Urinary bladder (tissue), 4 donors: ENCODE measurements around the gene TTYH2. TPM values are rescaled to one million over a fixed set of nuclear protein-coding genes. Genes with fewer than 3 reads are reported as not detected.

Experiments
- DNase-seq: peaks from one replicate; pipeline ENCODE4 v3.0.0-alpha.2; 2015; ENCODE audit errors: extremely low spot score
- H3K27ac ChIP-seq: one replicate; pipeline ENCODE4 v1.5.1; 2013; ENCODE audit warnings: low read depth, mild to moderate bottlenecking, moderate library complexity
- H3K36me3 ChIP-seq: one replicate; pipeline ENCODE4 v1.6.1; 2013; ENCODE audit warnings: mild to moderate bottlenecking, moderate library complexity; ENCODE audit not compliant: insufficient read depth
- H3K4me1 ChIP-seq: one replicate; pipeline ENCODE4 v1.6.1; 2013; ENCODE audit warnings: mild to moderate bottlenecking, moderate library complexity; ENCODE audit not compliant: insufficient read depth
- H3K4me3 ChIP-seq: one replicate; pipeline ENCODE4 v1.5.1; 2013; ENCODE audit warnings: low read depth, low read length
- WGBS: extraction: QIAGEN DNeasy Blood & Tissue Kit; methylation state at CpG from one replicate; pipeline ENCODE4 v1.1.7; 2013; 5-methylcytosine and 5-hydroxymethylcytosine counted together
- polyA plus RNA-seq: library from polyadenylated mRNA; stranded (reverse); fragments of 200-250 nt; gene quantifications from one replicate; pipeline ENCODE4 v1.2.3, GENCODE V29; 2013
- total RNA-seq: library from RNA; depleted of rRNA; stranded (reverse); fragments of >200 nt; gene quantifications from one replicate; pipeline ENCODE4 v1.2.3, GENCODE V29; 2014
- donor health status: healthy with polysubstance abuse.
- donor health status: healthy.

The TTYH2 gene
- total and polyA plus RNA-seq, 2 donors = 8.3 to 20.1 TPM

GRCh38 chr17:74201250-74201649, 12.1 kb upstream of the TTYH2 start:
- H3K27ac ChIP-seq = no peak overlapping the region
- no peak for DNase-seq
- peaks cover 3% of the 10 kb centered on the region for H3K4me1 ChIP-seq
- H3K4me3 ChIP-seq = no peak overlapping the region
- 29% methylated on average over 8 of the region's 8 CpGs for WGBS
- H3K36me3 ChIP-seq = no peaks in the 10 kb centered on the region

- Histone ChIP-seq H3K4me3 (no peak overlapping the region), H3K27ac (no peak overlapping the region), H3K4me1 (peaks cover 3% of the 10 kb centered on the region), H3K36me3 (peaks cover 2% of the 10 kb centered on the region)
- DNase-seq = no peak
- WGBS = 84% methylated on average over 10 of the region's 10 CpGs
These were observed 11.4 kb upstream of the TTYH2 start for GRCh38 chr17:74201948-74202347.

GRCh38 chr17:74202938-74203337, 10.4 kb upstream of the TTYH2 start:
- no peak for DNase-seq
- Histone ChIP-seq H3K27ac (no peak overlapping the region), H3K4me3 (no peak overlapping the region), H3K4me1 (peaks cover 3% of the 10 kb centered on the region), H3K36me3 (peaks cover 5% of the 10 kb centered on the region)
- WGBS = 32% methylated on average over 15 of the region's 15 CpGs

GRCh38 chr17:74203439-74204240, 9.7 kb upstream of the TTYH2 start, which contains the start of gene RPL38:
Gene RPL38 (plus strand): TSS chr17:74203678. CDS start chr17:74203956, 278 bp downstream.
- H3K36me3 ChIP-seq = peaks cover 6% of the 10 kb centered on the region
- peaks cover 3% of the 10 kb centered on the region for H3K4me1 ChIP-seq
- under 1% methylated on average over 53 of the region's 53 CpGs for WGBS
- peak; percentile 94 for DNase-seq
- H3K4me3 ChIP-seq = peak within 1 kb of the TSS; percentile 90
- H3K27ac ChIP-seq = peak within 1 kb of the TSS; percentile 76

- peaks cover 6% of the 10 kb centered on the region for H3K36me3 ChIP-seq
- DNase-seq = no peak
- no peak overlapping the region for H3K27ac ChIP-seq
- H3K4me1 ChIP-seq = peaks cover 3% of the 10 kb centered on the region
- H3K4me3 ChIP-seq = peak overlapping the region; percentile 90
- WGBS = 47% methylated on average over 14 of the region's 14 CpGs
These were observed 8.9 kb upstream of the TTYH2 start for GRCh38 chr17:74204474-74204873.

GRCh38 chr17:74205274-74205673, 8.1 kb upstream of the TTYH2 start:
- Histone ChIP-seq H3K4me3 (no peak overlapping the region), H3K27ac (no peak overlapping the region), H3K36me3 (peaks cover 6% of the 10 kb centered on the region), H3K4me1 (peaks cover 3% of the 10 kb centered on the region)
- DNase-seq = no peak
- 86% methylated on average over 3 of the region's 3 CpGs for WGBS

- DNase-seq = no peak
- Histone ChIP-seq H3K4me1 (peaks cover 3% of the 10 kb centered on the region), H3K4me3 (no peak overlapping the region), H3K27ac (no peak overlapping the region), H3K36me3 (peaks cover 6% of the 10 kb centered on the region)
- 70% methylated on average over 5 of the region's 5 CpGs for WGBS
These were observed 7.0 kb upstream of the TTYH2 start for GRCh38 chr17:74206332-74206818.

GRCh38 chr17:74210191-74211140, 2.9 kb upstream of the TTYH2 start:
- DNase-seq = no peak

GRCh38 chr17:74211141-74211911, 2.0 kb upstream of the TTYH2 start:
- 60% methylated on average over 14 of the region's 14 CpGs for WGBS
- Histone ChIP-seq H3K4me1 (no peaks in the 10 kb centered on the region), H3K27ac (no peak overlapping the region), H3K36me3 (peaks cover 6% of the 10 kb centered on the region), H3K4me3 (no peak overlapping the region)
- no peak for DNase-seq

More at GRCh38 chr17:74210191-74211140, 2.9 kb upstream of the TTYH2 start:
- no peak overlapping the region for H3K4me3 ChIP-seq
- peaks cover 6% of the 10 kb centered on the region for H3K36me3 ChIP-seq
- 48% methylated on average over 18 of the region's 18 CpGs for WGBS
- H3K27ac ChIP-seq = no peak overlapping the region
- H3K4me1 ChIP-seq = no peaks in the 10 kb centered on the region

GRCh38 chr17:74211912-74212208, 1.5 kb upstream of the TTYH2 start:
- no peaks in the 10 kb centered on the region for H3K4me1 ChIP-seq

GRCh38 chr17:74212209-74212912, 1.0 kb upstream of the TTYH2 start:
- H3K4me3 ChIP-seq = peak overlapping the region; percentile 52
- no peak overlapping the region for H3K27ac ChIP-seq
- H3K36me3 ChIP-seq = peaks cover 2% of the 10 kb centered on the region
- H3K4me1 ChIP-seq = no peaks in the 10 kb centered on the region
- DNase-seq = no peak
- 3% methylated on average over 48 of the region's 48 CpGs for WGBS

More at GRCh38 chr17:74211912-74212208, 1.5 kb upstream of the TTYH2 start:
- WGBS = 48% methylated on average over 8 of the region's 8 CpGs
- no peak for DNase-seq
- H3K27ac ChIP-seq = no peak overlapping the region
- peaks cover 5% of the 10 kb centered on the region for H3K36me3 ChIP-seq
- peak overlapping the region; percentile 52 for H3K4me3 ChIP-seq

GRCh38 chr17:74213861-74214391, 555 bp downstream of the TTYH2 start:
- 8% methylated on average over 33 of the region's 33 CpGs for WGBS
- no peak for DNase-seq
- H3K4me3 ChIP-seq = peak overlapping the region; percentile 52
- H3K36me3 ChIP-seq = no peaks in the 10 kb centered on the region
- no peaks in the 10 kb centered on the region for H3K4me1 ChIP-seq
- no peak overlapping the region for H3K27ac ChIP-seq
